ENCODE measurements around the gene GMPR.

GMPR gene

DNA sequence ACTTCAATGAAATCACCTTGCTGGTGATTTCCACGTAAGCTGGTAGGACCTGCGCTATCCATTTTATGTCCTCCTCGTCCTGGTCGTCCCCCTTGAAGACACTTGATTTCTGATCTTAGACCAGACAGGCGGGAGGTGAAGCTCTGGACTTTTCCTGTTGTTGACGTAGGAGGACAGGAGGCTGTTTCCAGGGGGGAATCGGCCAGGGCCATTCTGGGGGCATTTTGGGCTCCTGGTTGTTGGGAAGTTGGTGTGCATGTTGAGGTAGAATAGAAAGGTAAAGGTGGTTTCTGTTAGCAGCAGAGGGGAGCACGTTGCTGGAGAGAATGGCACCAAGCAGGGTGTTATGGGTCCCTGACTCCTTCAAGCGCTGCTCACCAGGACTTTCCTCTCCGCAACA lies 56.0 kb downstream of the GMPR start:
- ChIA-PET CTCF (interaction anchor here (1.4 to 6.1 kb wide), 3 partner anchors 8 to 22 kb away, joined by 3 to 58 read pairs (median 11); no protein-coding TSS in a partner anchor), POLR2A (no interaction called here)
- H3K4me3 ChIP-seq (ENCODE audit: low read depth, low read length): no peak overlapping the region
- no peak for DNase-seq (ENCODE audit: low read depth, low spot score)
- TF ChIP-seq, protein P1, sequence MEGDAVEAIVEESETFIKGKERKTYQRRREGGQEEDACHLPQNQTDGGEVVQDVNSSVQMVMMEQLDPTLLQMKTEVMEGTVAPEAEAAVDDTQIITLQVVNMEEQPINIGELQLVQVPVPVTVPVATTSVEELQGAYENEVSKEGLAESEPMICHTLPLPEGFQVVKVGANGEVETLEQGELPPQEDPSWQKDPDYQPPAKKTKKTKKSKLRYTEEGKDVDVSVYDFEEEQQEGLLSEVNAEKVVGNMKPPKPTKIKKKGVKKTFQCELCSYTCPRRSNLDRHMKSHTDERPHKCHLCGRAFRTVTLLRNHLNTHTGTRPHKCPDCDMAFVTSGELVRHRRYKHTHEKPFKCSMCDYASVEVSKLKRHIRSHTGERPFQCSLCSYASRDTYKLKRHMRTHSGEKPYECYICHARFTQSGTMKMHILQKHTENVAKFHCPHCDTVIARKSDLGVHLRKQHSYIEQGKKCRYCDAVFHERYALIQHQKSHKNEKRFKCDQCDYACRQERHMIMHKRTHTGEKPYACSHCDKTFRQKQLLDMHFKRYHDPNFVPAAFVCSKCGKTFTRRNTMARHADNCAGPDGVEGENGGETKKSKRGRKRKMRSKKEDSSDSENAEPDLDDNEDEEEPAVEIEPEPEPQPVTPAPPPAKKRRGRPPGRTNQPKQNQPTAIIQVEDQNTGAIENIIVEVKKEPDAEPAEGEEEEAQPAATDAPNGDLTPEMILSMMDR (IDR thresholded peaks at IDR 0.05; ENCODE audit: insufficient read depth, low read length, missing control alignments): no peak

DNA sequence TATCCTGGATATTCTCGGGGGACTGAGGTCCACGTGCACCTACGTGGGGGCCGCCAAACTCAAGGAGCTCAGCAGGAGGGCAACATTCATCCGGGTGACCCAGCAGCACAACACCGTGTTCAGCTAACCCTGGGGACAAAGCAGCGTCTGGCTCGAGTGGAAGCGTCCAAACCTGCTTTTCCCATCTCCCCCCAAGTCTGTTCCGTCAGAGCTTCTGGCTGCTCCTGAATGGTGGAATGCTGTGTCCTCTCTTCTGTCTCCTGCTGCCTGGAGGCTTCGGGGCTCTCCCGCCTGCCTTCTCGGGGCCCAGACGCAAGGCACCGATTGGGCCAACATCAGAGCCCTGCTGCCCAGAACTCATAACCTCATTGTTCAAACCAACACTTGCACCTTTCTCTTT lies 56.7 kb downstream of the GMPR start:
- ChIA-PET POLR2A (no interaction called here), CTCF (interaction anchor here (1.4 to 6.1 kb wide), 3 partner anchors 9 to 21 kb away, joined by 3 to 58 read pairs (median 11); no protein-coding TSS in a partner anchor)
- DNase-seq (ENCODE audit: low read depth, low spot score): no peak
- TF ChIP-seq, protein P1 (IDR thresholded peaks at IDR 0.05; ENCODE audit: insufficient read depth, low read length, missing control alignments): no peak
- no peak overlapping the region for H3K4me3 ChIP-seq (ENCODE audit: low read depth, low read length)

DNA sequence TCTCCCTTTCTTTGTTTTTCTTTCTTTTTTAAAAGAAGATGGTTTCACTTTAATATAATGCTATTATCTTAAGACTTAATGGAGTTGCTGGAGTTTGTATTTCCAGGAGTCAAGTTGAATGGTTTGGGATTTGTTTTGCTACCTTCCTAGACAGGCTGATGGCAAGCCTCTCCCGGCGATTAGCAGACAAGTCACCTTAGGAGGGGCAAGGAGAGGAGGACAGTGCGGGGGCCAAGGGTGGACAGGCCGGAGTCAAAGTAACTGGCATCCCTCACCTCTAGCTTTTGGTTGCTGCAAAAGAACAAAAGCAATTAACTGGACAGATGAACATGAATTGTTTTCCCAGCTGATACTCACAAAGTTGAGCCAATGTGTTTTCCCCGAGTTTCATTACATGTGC lies 57.1 kb downstream of the GMPR start:
- ChIA-PET POLR2A (no interaction called here), CTCF (interaction anchor here (1.4 to 6.1 kb wide), 3 partner anchors 9 to 21 kb away, joined by 3 to 58 read pairs (median 11); no protein-coding TSS in a partner anchor)
- H3K4me3 ChIP-seq (ENCODE audit: low read depth, low read length): no peak overlapping the region
- TF ChIP-seq, protein P1 (IDR thresholded peaks at IDR 0.05; ENCODE audit: insufficient read depth, low read length, missing control alignments): no peak
- DNase-seq (ENCODE audit: low read depth, low spot score): no peak

DNA sequence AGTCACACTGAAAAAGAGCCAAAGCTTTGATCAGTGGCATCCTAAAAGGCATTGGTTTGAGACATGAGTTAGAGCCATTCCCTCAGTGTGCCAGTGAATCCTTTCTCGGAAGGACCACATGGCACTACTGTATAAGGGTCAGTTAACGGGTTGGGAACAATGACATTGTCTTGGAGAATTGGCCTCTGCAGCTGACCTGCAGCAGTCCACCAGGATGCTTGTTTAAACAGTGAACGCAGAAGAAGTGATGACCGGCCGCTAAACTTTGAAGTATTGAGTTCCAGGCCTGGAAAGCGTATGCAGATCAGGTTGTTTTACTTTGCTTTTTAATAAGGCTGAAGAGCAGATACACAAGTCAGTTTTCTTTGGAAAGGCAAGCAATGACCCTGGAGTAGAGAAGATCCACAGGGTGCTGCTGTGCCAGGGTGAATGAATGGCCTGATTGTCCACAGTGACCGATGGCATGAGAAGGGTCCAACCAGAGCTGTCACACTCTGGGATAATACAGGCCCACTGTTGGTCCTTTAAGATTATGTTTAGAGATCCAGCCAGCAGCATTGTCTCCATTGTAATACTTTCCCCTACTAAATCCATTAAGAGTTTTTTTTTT lies 57.8 kb downstream of the GMPR start:
- no peak for DNase-seq (ENCODE audit: low read depth, low spot score)
- POLR2A ChIA-PET: no interaction called here
- TF ChIP-seq, protein P1 (IDR thresholded peaks at IDR 0.05; ENCODE audit: insufficient read depth, low read length, missing control alignments): no peak
- no peak overlapping the region for H3K4me3 ChIP-seq (ENCODE audit: low read depth, low read length)
- CTCF ChIA-PET: interaction anchor here (1.5 to 6.1 kb wide), 2 partner anchors 7 to 10 kb away, joined by 3 to 58 read pairs; no protein-coding TSS in a partner anchor

DNA sequence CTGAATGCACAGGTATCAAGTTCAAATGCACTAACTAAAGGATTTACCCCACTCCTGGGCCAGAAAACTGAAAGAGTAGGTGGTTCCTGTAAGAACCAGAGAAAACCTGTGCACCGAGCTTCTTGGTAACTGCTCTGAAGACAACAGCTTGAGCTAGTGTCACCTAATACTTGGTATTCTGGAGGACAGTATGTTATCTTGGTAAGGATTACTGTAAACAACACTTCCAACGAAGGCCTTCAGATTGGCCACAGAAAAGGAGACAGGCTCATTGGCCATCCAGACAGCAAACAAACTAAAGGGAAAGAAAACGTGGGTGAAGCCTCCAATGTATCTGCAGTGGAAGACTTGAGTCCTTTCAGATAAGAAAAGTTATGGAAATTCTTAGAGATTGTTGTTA lies 61.5 kb downstream of the GMPR start:
- H3K4me3 ChIP-seq (ENCODE audit: low read depth, low read length): no peak overlapping the region
- TF ChIP-seq, protein P1 (IDR thresholded peaks at IDR 0.05; ENCODE audit: insufficient read depth, low read length, missing control alignments): no peak
- no peak for DNase-seq (ENCODE audit: low read depth, low spot score)
- CTCF ChIA-PET: interaction anchor here (2.1 to 6.1 kb wide), 4 partner anchors 14 to 17 kb away, joined by 9 to 58 read pairs (median 14); no protein-coding TSS in a partner anchor
- POLR2A ChIA-PET: no interaction called here

DNA sequence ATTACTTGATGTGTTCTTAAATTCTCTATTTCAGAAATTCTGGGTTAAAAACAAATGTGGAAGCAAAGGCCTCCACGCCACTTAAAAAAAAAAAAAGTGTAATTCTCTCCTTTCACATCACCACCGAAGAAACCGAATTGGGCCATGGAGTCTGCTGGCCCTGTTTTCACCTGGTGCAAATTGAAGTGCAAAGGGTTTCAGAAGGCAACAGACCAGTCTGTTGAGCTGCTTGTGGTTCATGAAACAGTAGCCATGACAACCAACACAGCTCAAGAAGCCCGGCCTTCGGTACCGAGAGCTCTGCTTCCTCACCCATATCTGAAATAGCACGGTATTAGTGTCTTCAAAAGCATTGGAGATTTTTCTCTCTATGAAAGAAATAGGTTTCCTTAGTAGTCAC lies 63.1 kb downstream of the GMPR start:
- TF ChIP-seq, protein P1 (IDR thresholded peaks at IDR 0.05; ENCODE audit: insufficient read depth, low read length, missing control alignments): no peak
- H3K4me3 ChIP-seq (ENCODE audit: low read depth, low read length): no peak overlapping the region
- CTCF ChIA-PET: interaction anchor here (1.2 to 2.7 kb wide), 4 partner anchors 10 to 31 kb away, joined by 4 to 16 read pairs (median 9); no protein-coding TSS in a partner anchor
- POLR2A ChIA-PET: no interaction called here
- DNase-seq (ENCODE audit: low read depth, low spot score): no peak
